VCaP (cell line): ENCODE measurements around the gene NR2F6.

Experiments used
- H3K27ac ChIP-seq: fragments of 450-650 bp; 2 replicates; pipeline ENCODE4 v1.5.1; 2017
- CTCF ChIP-seq: fragments of 450-650 bp; conservative IDR thresholded peaks from 2 replicates; pipeline ENCODE4 v1.5.1; 2017; ENCODE audit warnings: mild to moderate bottlenecking, moderate library complexity

The NR2F6 gene

GRCh38 chr19:17183858-17184321 is 61.8 kb downstream of the NR2F6 start:
- no peak overlapping the region for H3K27ac ChIP-seq

DNA sequence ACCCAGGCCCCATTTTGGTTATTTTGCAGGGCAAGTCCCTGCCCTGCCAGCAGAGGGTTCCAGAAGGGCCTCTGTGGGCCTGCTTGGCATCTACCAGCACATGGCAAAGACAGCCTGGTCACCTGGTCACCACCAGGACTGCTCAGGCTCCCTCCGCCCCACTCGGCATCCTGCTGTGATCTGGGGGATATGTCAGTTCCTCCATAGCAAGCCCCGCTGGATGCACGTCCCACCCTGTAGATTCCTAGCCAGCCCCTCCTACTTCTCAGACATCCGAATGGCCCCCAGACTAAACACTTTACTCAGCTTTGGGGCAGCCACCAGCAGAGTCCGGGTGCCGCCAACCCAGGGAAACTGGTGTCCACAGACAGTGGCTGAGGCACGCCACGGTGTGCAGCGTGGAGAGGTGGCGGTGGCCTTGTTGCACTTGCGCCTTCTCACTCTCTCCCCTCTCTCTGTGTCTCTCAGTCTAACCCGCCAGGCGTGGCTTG is 62.4 kb downstream of the NR2F6 start:
- no peak for TF ChIP-seq CTCF
- H3K27ac ChIP-seq = no peak overlapping the region

More at GRCh38 chr19:17183858-17184321, 61.8 kb downstream of the NR2F6 start:
- TF ChIP-seq CTCF = no peak
